Naive thymus-derived CD8-positive, alpha-beta T cell (primary cell): ENCODE results near the gene FLNB. TPM values are rescaled to one million over a fixed set of nuclear protein-coding genes. Genes with fewer than 3 reads are reported as not detected.

Experiments
- ATAC-seq, 2 donors: fragments of 150-1000 bp; cut with Tn5 transposase in 1 of 2; sonication (Bioruptor Pico), chemical (Tn5 transposase) in 1 of 2; 1 replicate in 1 of 2; 2 replicates in 1 of 2; pipeline ENCODE4 v1.10.0; 2021; ENCODE audit warnings: mild to moderate bottlenecking in 2 of 2, moderate library complexity in 2 of 2
- POLR2A ChIA-PET: fragments of 350-600 bp; sonication (Branson Sonifier 250); formaldehyde crosslinking; loops from one replicate; lab custom pipeline; 2021; ENCODE audit warnings: antibody characterized with exemption; lab: Charles Lee
- DNase-seq, 10 donors: peaks; one replicate each; pipeline versions ENCODE4 v3.0.0 to v3.0.0-alpha.2; 2020 to 2022
- H3K27ac Mint-ChIP-seq, 10 donors: one replicate each; pipeline ENCODE4 v1.8.0; 2020 to 2022; ENCODE audit warnings: mild to moderate bottlenecking in 10 of 10, mixed read lengths in 10 of 10, moderate library complexity in 4 of 10, inconsistent platforms in 1 of 10
- H3K27me3 Mint-ChIP-seq, 5 donors: one replicate each; pipeline ENCODE4 v1.8.0; 2021 to 2022; ENCODE audit warnings: mixed read lengths in 5 of 5
- H3K36me3 Mint-ChIP-seq, 3 donors: one replicate each; pipeline ENCODE4 v1.8.0; 2020 to 2022; ENCODE audit warnings: mixed read lengths in 3 of 3, mild to moderate bottlenecking in 2 of 3, inconsistent platforms in 1 of 3
- H3K4me1 Mint-ChIP-seq, 4 donors: one replicate each; pipeline ENCODE4 v1.8.0; 2021 to 2022; ENCODE audit warnings: mixed read lengths in 4 of 4
- H3K4me3 Mint-ChIP-seq, 10 donors: one replicate each; pipeline ENCODE4 v1.8.0; 2020 to 2022; ENCODE audit warnings: mild to moderate bottlenecking in 10 of 10, mixed read lengths in 10 of 10, moderate library complexity in 6 of 10, inconsistent platforms in 1 of 10
- H3K9me3 Mint-ChIP-seq, 9 donors: one replicate each; pipeline ENCODE4 v1.8.0; 2020 to 2022; ENCODE audit warnings: mixed read lengths in 9 of 9, mild to moderate bottlenecking in 3 of 9, inconsistent platforms in 1 of 9, moderate library complexity in 1 of 9
- polyA plus RNA-seq, 3 donors: library from polyadenylated mRNA; unstranded; fragments of 300-500 nt; fragmentation: Illumina TruSeq; gene quantifications; one replicate each; pipeline ENCODE4 v1.2.3, GENCODE V29; 2021
- total RNA-seq, 8 experiments: library from RNA in 2 of 8; stranded (reverse) in 2 of 8; gene quantifications; one replicate each; pipeline ENCODE4 v1.2.3 and lab custom pipeline; 2021 to 2026

Gene FLNB
- total and polyA plus RNA-seq, 5 experiments from 2014 or later = 11.8 to 76.7 (median 32.2) TPM

- Mint-ChIP-seq H3K36me3 (peaks cover 0 to 6% (median 1%) of the 10 kb centered on the region in 3 donors), H3K27ac (peak overlapping the region in 6 of 10 donors; percentile 49 to 81 (median 61)), H3K4me3 (no peak overlapping the region), H3K9me3 (no peaks in the 10 kb centered on the region), H3K27me3 (no peaks in the 10 kb centered on the region), H3K4me1 (peaks cover 31 to 66% (median 35%) of the 10 kb centered on the region in 4 donors)
- POLR2A ChIA-PET = interaction anchor here (1.0 to 1.3 kb wide), 2 partner anchors 8 to 18 kb away, joined by 3 to 4 read pairs; no protein-coding TSS in a partner anchor
- ATAC-seq (no peak), DNase-seq (no peak)
Observed at GRCh38 chr3:58064923-58065638, 56.9 kb downstream of the FLNB start.

DNA sequence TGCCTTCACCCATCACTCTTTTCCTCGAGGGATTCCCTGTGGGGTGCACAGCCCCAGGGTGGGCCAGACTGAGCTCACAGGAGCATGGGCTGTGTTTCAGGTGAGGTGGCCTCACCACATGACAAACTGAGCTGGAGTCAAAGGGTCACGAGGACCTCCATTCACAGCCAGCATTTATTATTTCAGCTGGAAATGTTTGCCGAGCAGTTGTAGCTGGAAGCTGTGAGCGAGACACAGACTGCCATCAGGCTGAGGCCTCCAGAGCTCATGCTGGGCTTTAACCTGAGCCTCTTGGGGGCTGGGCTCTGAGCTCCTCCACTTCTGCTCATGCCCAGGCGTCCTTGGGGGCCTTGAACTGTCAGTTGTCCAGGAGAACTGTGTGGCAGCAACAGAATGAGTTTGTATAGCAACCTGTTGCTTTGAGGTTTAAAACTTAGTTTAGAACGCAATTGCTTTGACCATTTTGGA, 57.5 kb downstream of the FLNB start:
- Mint-ChIP-seq H3K4me1 (peaks cover 31 to 66% (median 34%) of the 10 kb centered on the region in 4 donors), H3K4me3 (no peak overlapping the region), H3K27me3 (no peaks in the 10 kb centered on the region), H3K36me3 (peaks cover 0 to 6% (median 1%) of the 10 kb centered on the region in 3 donors), H3K9me3 (no peaks in the 10 kb centered on the region), H3K27ac (peak overlapping the region in 4 of 10 donors; percentile 20 to 81 (median 44))
- POLR2A ChIA-PET = interaction anchor here (1.0 to 1.3 kb wide), 2 partner anchors 8 to 18 kb away, joined by 3 to 4 read pairs; no protein-coding TSS in a partner anchor
- ATAC-seq = no peak
- no peak for DNase-seq

GRCh38 chr3:58066842-58067241, 58.6 kb downstream of the FLNB start:
- POLR2A ChIA-PET = interaction anchor here (0.9 kb wide), 1 partner anchor 16 kb away, joined by 4 read pairs; no protein-coding TSS in a partner anchor
- Mint-ChIP-seq H3K4me1 (peaks cover 29 to 68% (median 36%) of the 10 kb centered on the region in 4 donors), H3K27me3 (no peaks in the 10 kb centered on the region), H3K4me3 (no peak overlapping the region), H3K9me3 (no peaks in the 10 kb centered on the region), H3K27ac (peak overlapping the region in 2 of 10 donors; percentile 8 to 66), H3K36me3 (peaks cover 0 to 6% (median 1%) of the 10 kb centered on the region in 3 donors)
- DNase-seq (no peak), ATAC-seq (no peak)

DNA sequence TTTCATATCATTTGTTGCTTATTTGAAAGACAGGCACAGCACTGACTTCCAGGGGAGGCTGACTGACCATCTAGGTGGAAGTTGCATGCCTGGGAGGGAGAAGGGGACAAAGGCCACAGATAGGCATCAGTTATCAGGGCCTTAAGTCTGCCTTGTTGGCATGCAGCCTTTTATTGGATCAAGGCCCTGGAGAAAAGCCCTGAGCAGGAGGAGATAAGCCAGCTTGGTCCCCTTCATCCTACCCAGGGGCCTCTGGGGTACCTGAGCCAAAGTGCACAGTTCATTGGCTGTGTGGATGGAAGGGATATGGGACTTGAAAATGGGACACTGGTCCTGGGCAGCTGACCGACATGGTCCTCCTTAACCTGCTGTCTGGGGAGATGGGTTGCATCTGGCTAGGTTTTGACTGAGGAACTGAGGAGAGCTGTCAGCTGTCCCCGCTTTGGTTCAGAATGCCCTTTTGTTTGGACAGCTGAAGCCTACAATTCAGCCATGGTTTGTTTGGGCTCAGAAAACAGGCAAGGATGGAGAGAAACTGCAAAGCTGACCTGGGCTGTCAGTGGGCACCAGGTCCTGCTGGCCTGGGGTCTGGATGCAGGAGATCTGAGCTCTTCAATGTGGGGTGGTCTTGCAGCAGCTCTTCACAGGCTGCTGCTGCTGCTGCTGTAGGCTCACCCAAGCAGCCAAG, 60.0 kb downstream of the FLNB start:
- H3K27ac Mint-ChIP-seq = peak overlapping the region in 7 of 10 donors; percentile 13 to 71 (median 42)

GRCh38 chr3:58071480-58071971, 63.3 kb downstream of the FLNB start:
- H3K27ac Mint-ChIP-seq = peak overlapping the region in 3 of 10 donors; percentile 0 to 21 (median 8)
- H3K36me3 Mint-ChIP-seq = peaks cover 0 to 11% (median 3%) of the 10 kb centered on the region in 3 donors
- peaks cover 37 to 71% (median 49%) of the 10 kb centered on the region in 4 donors for H3K4me1 Mint-ChIP-seq
- ATAC-seq (no peak), DNase-seq (no peak)
- no peaks in the 10 kb centered on the region for H3K27me3 Mint-ChIP-seq
- no peaks in the 10 kb centered on the region for H3K9me3 Mint-ChIP-seq
- no peak overlapping the region for H3K4me3 Mint-ChIP-seq
- POLR2A ChIA-PET = interaction anchor here (1.1 to 1.2 kb wide), 2 partner anchors 11 to 36 kb away, joined by 3 read pairs; no protein-coding TSS in a partner anchor

More for the DNA sequence above, 60.0 kb downstream of the FLNB start:
- Mint-ChIP-seq H3K4me3 (peak overlapping the region in 1 of 10 donors; percentile 17), H3K9me3 (no peaks in the 10 kb centered on the region), H3K27me3 (no peaks in the 10 kb centered on the region), H3K4me1 (peaks cover 25 to 68% (median 33%) of the 10 kb centered on the region in 4 donors), H3K36me3 (peaks cover 0 to 6% (median 1%) of the 10 kb centered on the region in 3 donors)
- DNase-seq (no peak), ATAC-seq (no peak)
- POLR2A ChIA-PET = interaction anchor here (0.6 to 0.9 kb wide), 2 partner anchors 15 to 24 kb away, joined by 4 read pairs; no protein-coding TSS in a partner anchor

DNA sequence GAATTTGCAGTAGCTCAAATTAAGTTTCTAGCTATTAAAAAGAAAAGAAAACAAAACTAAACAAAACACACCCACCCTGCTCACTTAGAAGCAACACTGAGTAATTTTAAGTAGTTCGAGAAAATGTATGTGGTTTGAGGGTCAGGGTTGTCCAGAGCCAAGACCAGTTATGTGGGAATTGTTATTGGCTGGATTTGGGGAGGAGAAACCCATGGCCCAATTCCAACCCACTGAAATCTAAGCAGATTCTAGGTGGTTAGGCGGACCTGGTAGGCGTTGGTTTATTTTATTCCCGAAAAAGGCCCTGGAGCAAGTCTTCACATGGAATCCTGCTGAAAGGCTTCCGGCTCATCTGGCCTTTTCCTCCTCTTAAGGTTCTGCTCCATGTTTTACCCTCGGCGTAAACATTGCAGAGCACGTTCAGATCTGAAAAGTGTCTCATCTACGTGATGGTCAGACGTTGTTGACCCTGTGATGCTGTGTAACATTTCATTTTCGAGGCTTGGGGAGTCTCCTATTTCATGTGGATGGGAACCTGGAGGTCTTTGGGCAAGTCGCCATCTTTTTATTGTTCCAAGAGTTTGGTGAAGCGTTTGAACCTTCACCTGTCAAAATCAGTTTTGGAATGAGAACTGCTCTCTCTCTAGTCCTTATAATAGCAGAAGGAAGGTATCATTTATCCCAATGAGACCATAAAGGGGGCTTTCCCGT, 64.0 kb downstream of the FLNB start:
- POLR2A ChIA-PET = no interaction called here
- H3K36me3 Mint-ChIP-seq = peaks cover 0 to 15% (median 3%) of the 10 kb centered on the region in 3 donors
- peak overlapping the region in 2 of 10 donors; percentile 57 to 66 for H3K27ac Mint-ChIP-seq
- DNase-seq (no peak), ATAC-seq (no peak)
- no peak overlapping the region for H3K4me3 Mint-ChIP-seq
- no peaks in the 10 kb centered on the region for H3K27me3 Mint-ChIP-seq
- no peaks in the 10 kb centered on the region for H3K9me3 Mint-ChIP-seq
- peaks cover 37 to 64% (median 44%) of the 10 kb centered on the region in 4 donors for H3K4me1 Mint-ChIP-seq

- H3K27ac Mint-ChIP-seq = peak overlapping the region in 1 of 10 donors; percentile 57
- no peaks in the 10 kb centered on the region for H3K27me3 Mint-ChIP-seq
- DNase-seq (no peak), ATAC-seq (no peak)
- peaks cover 37 to 65% (median 44%) of the 10 kb centered on the region in 4 donors for H3K4me1 Mint-ChIP-seq
- H3K4me3 Mint-ChIP-seq = no peak overlapping the region
- H3K9me3 Mint-ChIP-seq = no peaks in the 10 kb centered on the region
- POLR2A ChIA-PET = interaction anchor here (1.0 kb wide), 1 partner anchor 15 kb away, joined by 3 read pairs; no protein-coding TSS in a partner anchor
- peaks cover 3 to 21% (median 5%) of the 10 kb centered on the region in 3 donors for H3K36me3 Mint-ChIP-seq
Observed at GRCh38 chr3:58072763-58073130, 64.5 kb downstream of the FLNB start.

GRCh38 chr3:58073301-58074108, 65.3 kb downstream of the FLNB start:
- Mint-ChIP-seq H3K9me3 (no peaks in the 10 kb centered on the region), H3K27me3 (no peaks in the 10 kb centered on the region), H3K4me1 (peaks cover 30 to 60% (median 39%) of the 10 kb centered on the region in 4 donors), H3K4me3 (peak overlapping the region in 4 of 10 donors; percentile 16 to 68 (median 38)), H3K36me3 (peaks cover 6 to 25% (median 9%) of the 10 kb centered on the region in 3 donors), H3K27ac (peak overlapping the region in 4 of 10 donors; percentile 7 to 85 (median 52))
- POLR2A ChIA-PET = interaction anchor here (1.0 to 2.4 kb wide), 2 partner anchors 14 to 43 kb away, joined by 3 to 7 read pairs; no protein-coding TSS in a partner anchor
- ATAC-seq (no peak), DNase-seq (no peak)

DNA sequence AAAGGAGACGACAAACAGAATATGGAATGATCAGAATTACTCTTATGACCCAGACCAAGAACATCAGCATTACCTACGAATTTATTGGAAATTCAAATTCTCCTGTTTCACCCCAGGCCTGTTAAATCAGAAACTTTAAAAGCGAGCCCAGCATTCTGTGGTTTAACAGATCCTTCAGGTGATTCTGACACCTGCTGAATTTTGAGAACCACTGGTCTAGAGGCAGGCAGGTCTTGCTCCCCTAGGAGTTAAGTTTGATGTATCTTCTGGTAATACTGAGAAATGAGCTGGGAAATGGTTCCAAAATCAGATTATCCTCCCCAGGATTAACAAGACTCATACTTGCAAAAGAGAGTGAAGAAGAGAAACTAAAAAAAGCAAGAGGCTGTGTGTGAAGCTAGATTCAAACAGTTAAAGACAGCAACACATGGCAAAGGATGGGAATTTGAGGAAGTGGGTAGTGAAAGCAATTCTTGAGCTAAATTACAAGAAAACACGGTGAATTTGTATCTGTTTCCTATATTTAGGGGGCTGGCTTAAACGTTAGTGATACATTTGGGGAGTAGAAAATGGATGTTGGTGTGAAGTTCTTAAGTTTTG, 66.0 kb downstream of the FLNB start:
- Mint-ChIP-seq H3K27me3 (no peaks in the 10 kb centered on the region), H3K27ac (peak overlapping the region in 8 of 10 donors; percentile 0 to 85 (median 14)), H3K36me3 (peaks cover 6 to 30% (median 9%) of the 10 kb centered on the region in 3 donors), H3K4me3 (peak overlapping the region in 9 of 10 donors; percentile 11 to 69 (median 58)), H3K9me3 (no peaks in the 10 kb centered on the region), H3K4me1 (peaks cover 27 to 60% (median 37%) of the 10 kb centered on the region in 4 donors)
- ATAC-seq (no peak), DNase-seq (no peak)
- POLR2A ChIA-PET = interaction anchor here (0.8 to 2.4 kb wide), 2 partner anchors 14 to 42 kb away, joined by 3 to 7 read pairs; no protein-coding TSS in a partner anchor

DNA sequence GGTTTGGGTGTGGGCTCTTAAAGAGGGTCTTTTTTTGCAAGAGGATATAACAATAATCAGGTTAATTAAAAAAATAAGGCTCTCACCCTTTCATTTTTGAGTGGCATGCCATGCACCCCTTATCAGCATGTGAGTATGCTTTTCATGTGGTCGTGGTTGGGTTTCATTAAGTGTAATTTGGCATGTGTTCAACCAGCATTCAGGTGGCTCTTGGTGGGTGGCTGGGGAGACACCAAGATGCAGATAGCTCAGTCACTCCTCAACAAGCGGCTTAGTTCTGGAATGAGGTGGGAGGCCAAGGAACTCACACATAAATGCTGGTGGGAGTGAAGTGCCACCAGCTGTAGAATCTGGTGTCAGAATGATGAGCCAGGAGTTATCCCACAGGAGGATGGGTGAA, 66.8 kb downstream of the FLNB start:
- peak in 7 of 10 donors; percentile 19 to 75 (median 43) for DNase-seq
- POLR2A ChIA-PET = interaction anchor here (0.5 to 2.4 kb wide), 4 partner anchors 15 to 554 kb away, joined by 3 to 7 read pairs (median 4); no protein-coding TSS in a partner anchor
- Mint-ChIP-seq H3K4me1 (peaks cover 33 to 62% (median 44%) of the 10 kb centered on the region in 4 donors), H3K27ac (peak overlapping the region in 8 of 10 donors; percentile 17 to 77 (median 58)), H3K4me3 (peak overlapping the region; percentile 26 to 76 (median 60)), H3K9me3 (no peaks in the 10 kb centered on the region), H3K27me3 (no peaks in the 10 kb centered on the region), H3K36me3 (peaks cover 9 to 37% (median 14%) of the 10 kb centered on the region in 3 donors)
- ATAC-seq = peak; percentile 87 to 96
